T1000 (cell line): ENCODE results near the gene ADCY4.
A peak's percentile ranks its signal among the peaks of the same experiment; 100 is the strongest.

Source experiments
- DNase-seq: peaks from one replicate; lab custom pipeline; 2025; ENCODE audit warnings: mixed read lengths; lab: John Stamatoyannopoulos, UW

ADCY4 gene

GRCh38 chr14:24315807-24316596 lies 18.9 kb downstream of the ADCY4 start:
- DNase-seq, result no peak

GRCh38 chr14:24315243-24315806 lies 19.5 kb downstream of the ADCY4 start:
- DNase-seq, result no peak

- no peak for DNase-seq
Measured at GRCh38 chr14:24314377-24315193, 20.3 kb downstream of the ADCY4 start.

- no peak for DNase-seq
Measured at GRCh38 chr14:24313913-24314312, 21.0 kb downstream of the ADCY4 start.

GRCh38 chr14:24312736-24313507 lies 21.9 kb downstream of the ADCY4 start:
- no peak for DNase-seq

- no peak for DNase-seq
Measured at GRCh38 chr14:24311837-24312615, 22.8 kb downstream of the ADCY4 start.

- no peak for DNase-seq
Measured at GRCh38 chr14:24310646-24311604, 23.9 kb downstream of the ADCY4 start, which contains the start of gene LTB4R. LTB4R (plus strand) TSS chr14:24311502; CDS start chr14:24315652, 4,150 bp downstream.

GRCh38 chr14:24310265-24310645 lies 24.6 kb downstream of the ADCY4 start:
- DNase-seq, result no peak

GRCh38 chr14:24309538-24310264 lies 25.2 kb downstream of the ADCY4 start, which contains the start of gene LTB4R2:
LTB4R2 (plus strand) TSS chr14:24310140; CDS start chr14:24310665, 525 bp downstream.
- DNase-seq, result no peak

- DNase-seq, result no peak
Measured at GRCh38 chr14:24308342-24309124, 26.3 kb downstream of the ADCY4 start.

- peak; percentile 27 for DNase-seq
Measured at GRCh38 chr14:24307575-24308341, 27.1 kb downstream of the ADCY4 start, which contains the start of gene CIDEB. CIDEB (minus strand) TSS chr14:24307977; CDS start chr14:24307858, 119 bp downstream.

GRCh38 chr14:24307156-24307574 lies 27.7 kb downstream of the ADCY4 start:
- no peak for DNase-seq

- DNase-seq, result no peak
Measured at GRCh38 chr14:24304019-24304387, 30.9 kb downstream of the ADCY4 start.

- no peak for DNase-seq
Measured at GRCh38 chr14:24300326-24300980, 34.4 kb downstream of the ADCY4 start.

GRCh38 chr14:24299255-24300191 lies 35.3 kb downstream of the ADCY4 start, which contains the start of the genes DHRS1 and NOP9:
DHRS1 (minus strand) TSS chr14:24299780; CDS start chr14:24299106, 674 bp downstream.
NOP9 (plus strand) TSS chr14:24299850; CDS start chr14:24299955, 105 bp downstream.
- DNase-seq, result peak; percentile 75

- DNase-seq, result peak; percentile 55
Measured at GRCh38 chr14:24298892-24299254, 36.0 kb downstream of the ADCY4 start.
